ENCODE results near the gene C3orf33. TPM values are rescaled to one million over a fixed set of nuclear protein-coding genes. Genes with fewer than 3 reads are reported as not detected.

C3orf33 gene
- total and polyA plus RNA-seq, 2 experiments from 2014 or later, result 6.4 to 9.4 TPM

DNA sequence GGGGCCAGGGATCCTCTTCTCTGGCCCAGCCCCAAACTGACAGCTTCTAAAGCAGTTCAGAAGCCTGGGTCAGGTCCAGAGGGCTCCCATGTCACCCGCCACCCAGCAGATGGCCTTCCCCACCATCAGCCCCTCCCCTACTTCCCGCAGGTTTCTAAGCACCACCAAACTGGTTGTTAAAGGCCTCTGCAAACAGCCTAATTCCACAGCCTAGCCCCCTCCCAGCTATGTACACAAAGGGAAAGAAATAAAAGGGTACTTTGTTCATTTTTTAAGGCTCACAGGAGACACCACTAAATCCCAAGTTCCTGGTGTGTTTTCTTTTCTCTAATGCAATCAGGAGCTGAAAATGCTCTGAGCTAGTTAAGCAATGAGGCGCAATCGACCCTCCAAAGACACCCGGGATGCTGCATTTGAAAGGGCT lies 91.8 kb downstream of the C3orf33 start:
- peak overlapping the region; percentile 1 for H2AFZ ChIP-seq
- TF ChIP-seq, protein P1, sequence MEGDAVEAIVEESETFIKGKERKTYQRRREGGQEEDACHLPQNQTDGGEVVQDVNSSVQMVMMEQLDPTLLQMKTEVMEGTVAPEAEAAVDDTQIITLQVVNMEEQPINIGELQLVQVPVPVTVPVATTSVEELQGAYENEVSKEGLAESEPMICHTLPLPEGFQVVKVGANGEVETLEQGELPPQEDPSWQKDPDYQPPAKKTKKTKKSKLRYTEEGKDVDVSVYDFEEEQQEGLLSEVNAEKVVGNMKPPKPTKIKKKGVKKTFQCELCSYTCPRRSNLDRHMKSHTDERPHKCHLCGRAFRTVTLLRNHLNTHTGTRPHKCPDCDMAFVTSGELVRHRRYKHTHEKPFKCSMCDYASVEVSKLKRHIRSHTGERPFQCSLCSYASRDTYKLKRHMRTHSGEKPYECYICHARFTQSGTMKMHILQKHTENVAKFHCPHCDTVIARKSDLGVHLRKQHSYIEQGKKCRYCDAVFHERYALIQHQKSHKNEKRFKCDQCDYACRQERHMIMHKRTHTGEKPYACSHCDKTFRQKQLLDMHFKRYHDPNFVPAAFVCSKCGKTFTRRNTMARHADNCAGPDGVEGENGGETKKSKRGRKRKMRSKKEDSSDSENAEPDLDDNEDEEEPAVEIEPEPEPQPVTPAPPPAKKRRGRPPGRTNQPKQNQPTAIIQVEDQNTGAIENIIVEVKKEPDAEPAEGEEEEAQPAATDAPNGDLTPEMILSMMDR (IDR thresholded peaks at IDR 0.05; ENCODE audit: poor library complexity), result no peak
- TF ChIP-seq EZH2phosphoT487 (IDR thresholded peaks at IDR 0.05; ENCODE audit: low read depth, severe bottlenecking, unreplicated experiment) (no peak), EZH2 (IDR thresholded peaks at IDR 0.05; ENCODE audit: borderline replicate concordance) (no peak)
- WGBS (ENCODE audit: low lambda C conversion rate, missing lambda C conversion rate), result 35% methylated on average over 5 of the region's 5 CpGs
- no peaks in the 10 kb centered on the region for H4K20me1 ChIP-seq (ENCODE audit: insufficient read depth, poor library complexity, severe bottlenecking)
- H3K4me2 ChIP-seq, result peak overlapping the region; percentile 43
- no peaks in the 10 kb centered on the region for H3K79me2 ChIP-seq
- H3K27ac ChIP-seq, result peak overlapping the region; percentile 22
- H3K9me3 ChIP-seq (ENCODE audit: low read depth), result no peaks in the 10 kb centered on the region
- peaks cover 8% of the 10 kb centered on the region for H3K4me1 ChIP-seq (ENCODE audit: insufficient read depth)
- DNase-seq (ENCODE audit: low spot score), result peak; percentile 13
- no peaks in the 10 kb centered on the region for H3K27me3 ChIP-seq
- H3K4me3 ChIP-seq, result no peak overlapping the region
- H3K36me3 ChIP-seq (replicated peaks; ENCODE audit: insufficient read depth, low read depth), result no peaks in the 10 kb centered on the region
- no peaks in the 10 kb centered on the region for H3K9me2 ChIP-seq (replicated peaks; ENCODE audit: insufficient read depth)

Other genes starting within 250 kb of the C3orf33 start
- gene PLCH1, start 61.2 kb downstream of the C3orf33 start, total RNA-seq, result 4.2 and 5.8 TPM in 2 replicates
- gene PLCH1, start 61.2 kb downstream of the C3orf33 start, polyA plus RNA-seq, result 1.4 and 2.6 TPM in 2 replicates
- 46.5 and 48.6 TPM in 2 replicates for gene SLC33A1, start 48.1 kb upstream of the C3orf33 start, total RNA-seq
- gene SLC33A1, start 48.1 kb upstream of the C3orf33 start, polyA plus RNA-seq, result 17.8 and 20.0 TPM in 2 replicates
- gene GMPS, start 64.4 kb upstream of the C3orf33 start, total RNA-seq, result 51.5 and 55.1 TPM in 2 replicates
- gene GMPS, start 64.4 kb upstream of the C3orf33 start, polyA plus RNA-seq, result 37.2 and 41.5 TPM in 2 replicates

Data from hepatocyte (in vitro differentiated cells).